ENCODE data around the gene UBE2O. TPM values are rescaled to one million over a fixed set of nuclear protein-coding genes. Genes with fewer than 3 reads are reported as not detected.

The UBE2O gene
- total RNA-seq, 3 donors from 2014 or later (not counting 1 experiment from before 2014, with no cell fraction given), result 34.9 to 40.2 (median 37.7) TPM

- 95% methylated on average over 6 of the region's 11 CpGs for WGBS (ENCODE audit: insufficient coverage)
Measured at GRCh38 chr17:76370261-76370993, 82.5 kb downstream of the UBE2O start.

GRCh38 chr17:76369804-76370203 is 83.1 kb downstream of the UBE2O start:
- no peaks in the 10 kb centered on the region for H3K36me3 Mint-ChIP-seq
- H3K4me1 ChIP-seq (ENCODE audit: control insufficient read depth, insufficient read depth, low read length), result no peaks in the 10 kb centered on the region
- intact Hi-C loops (cut with micrococcal nuclease), result no loop called here
- WGBS (ENCODE audit: insufficient coverage), result 97% methylated on average over 7 of the region's 7 CpGs
- H3K27me3 ChIP-seq (ENCODE audit: control insufficient read depth, insufficient read depth, low read length), result no peaks in the 10 kb centered on the region
- no peaks in the 10 kb centered on the region for H3K27me3 Mint-ChIP-seq (ENCODE audit: low read depth in 2 of 2)
- H3K4me3 ChIP-seq (ENCODE audit: low read length), result no peak overlapping the region
- no peaks in the 10 kb centered on the region for H3K36me3 ChIP-seq (ENCODE audit: control insufficient read depth, insufficient read depth, low read length)
- H3K27ac Mint-ChIP-seq, result no peak overlapping the region
- H3K4me3 Mint-ChIP-seq, result no peak overlapping the region
- DNase-seq (no peak), ATAC-seq (no peak)
- H3K27ac ChIP-seq (ENCODE audit: low read length), result no peak overlapping the region
- TF ChIP-seq CTCF (IDR thresholded peaks at IDR 0.05), result no peak
- H3K9me3 ChIP-seq (ENCODE audit: control insufficient read depth, insufficient read depth, low read length), result no peaks in the 10 kb centered on the region
- no peaks in the 10 kb centered on the region for H3K9me3 Mint-ChIP-seq
- no peaks in the 10 kb centered on the region for H3K4me1 Mint-ChIP-seq

More at GRCh38 chr17:76370261-76370993, 82.5 kb downstream of the UBE2O start:
- Mint-ChIP-seq H3K4me3 (no peak overlapping the region), H3K36me3 (no peaks in the 10 kb centered on the region), H3K4me1 (no peaks in the 10 kb centered on the region), H3K27me3 (ENCODE audit: low read depth in 2 of 2) (no peaks in the 10 kb centered on the region), H3K27ac (no peak overlapping the region), H3K9me3 (no peaks in the 10 kb centered on the region)
- H3K36me3 ChIP-seq (ENCODE audit: control insufficient read depth, insufficient read depth, low read length), result no peaks in the 10 kb centered on the region
- DNase-seq (no peak), ATAC-seq (no peak)
- H3K9me3 ChIP-seq (ENCODE audit: control insufficient read depth, insufficient read depth, low read length), result no peaks in the 10 kb centered on the region
- H3K4me1 ChIP-seq (ENCODE audit: control insufficient read depth, insufficient read depth, low read length), result no peaks in the 10 kb centered on the region
- no peak overlapping the region for H3K27ac ChIP-seq (ENCODE audit: low read length)
- no peak for TF ChIP-seq CTCF (IDR thresholded peaks at IDR 0.05)
- no peak overlapping the region for H3K4me3 ChIP-seq (ENCODE audit: low read length)
- no peaks in the 10 kb centered on the region for H3K27me3 ChIP-seq (ENCODE audit: control insufficient read depth, insufficient read depth, low read length)
- intact Hi-C loops (cut with micrococcal nuclease), result no loop called here

- Histone ChIP-seq H3K4me3 (ENCODE audit: low read length) (no peak overlapping the region), H3K27me3 (ENCODE audit: control insufficient read depth, insufficient read depth, low read length) (no peaks in the 10 kb centered on the region), H3K36me3 (ENCODE audit: control insufficient read depth, insufficient read depth, low read length) (no peaks in the 10 kb centered on the region), H3K9me3 (ENCODE audit: control insufficient read depth, insufficient read depth, low read length) (no peaks in the 10 kb centered on the region), H3K4me1 (ENCODE audit: control insufficient read depth, insufficient read depth, low read length) (no peaks in the 10 kb centered on the region), H3K27ac (ENCODE audit: low read length) (no peak overlapping the region)
- DNase-seq, result no peak
- no peak overlapping the region for H3K4me3 Mint-ChIP-seq
- 96% methylated on average over 10 of the region's 10 CpGs for WGBS (ENCODE audit: insufficient coverage)
- TF ChIP-seq CTCF (IDR thresholded peaks at IDR 0.05), result no peak
- no peaks in the 10 kb centered on the region for H3K4me1 Mint-ChIP-seq
- no peak for ATAC-seq
- no peak overlapping the region for H3K27ac Mint-ChIP-seq
- H3K27me3 Mint-ChIP-seq (ENCODE audit: low read depth in 2 of 2), result no peaks in the 10 kb centered on the region
- H3K36me3 Mint-ChIP-seq, result no peaks in the 10 kb centered on the region
- H3K9me3 Mint-ChIP-seq, result no peaks in the 10 kb centered on the region
- intact Hi-C loops (cut with micrococcal nuclease), result no loop called here
Measured at GRCh38 chr17:76369379-76369778, 83.6 kb downstream of the UBE2O start.

GRCh38 chr17:76368545-76368944 is 84.4 kb downstream of the UBE2O start:
- no peak for TF ChIP-seq CTCF (IDR thresholded peaks at IDR 0.05)
- DNase-seq, result no peak
- Mint-ChIP-seq H3K4me1 (no peaks in the 10 kb centered on the region), H3K27ac (no peak overlapping the region), H3K36me3 (no peaks in the 10 kb centered on the region), H3K4me3 (no peak overlapping the region), H3K9me3 (no peaks in the 10 kb centered on the region), H3K27me3 (ENCODE audit: low read depth in 2 of 2) (no peaks in the 10 kb centered on the region)
- Histone ChIP-seq H3K36me3 (ENCODE audit: control insufficient read depth, insufficient read depth, low read length) (no peaks in the 10 kb centered on the region), H3K27me3 (ENCODE audit: control insufficient read depth, insufficient read depth, low read length) (no peaks in the 10 kb centered on the region), H3K27ac (ENCODE audit: low read length) (no peak overlapping the region), H3K4me1 (ENCODE audit: control insufficient read depth, insufficient read depth, low read length) (no peaks in the 10 kb centered on the region), H3K9me3 (ENCODE audit: control insufficient read depth, insufficient read depth, low read length) (no peaks in the 10 kb centered on the region), H3K4me3 (ENCODE audit: low read length) (no peak overlapping the region)
- ATAC-seq, result no peak
- intact Hi-C loops (cut with micrococcal nuclease), result no loop called here
- 78% methylated on average over 10 of the region's 11 CpGs for WGBS (ENCODE audit: insufficient coverage)

All from natural killer cell (primary cell).